WTC11 (cell line): ENCODE measurements around the gene RNF181. TPM values are rescaled to one million over a fixed set of nuclear protein-coding genes. Genes with fewer than 3 reads are reported as not detected.

Experiments
- ATAC-seq: fragments of 200-7000 bp; cut with Tn5 transposase; 2 replicates; pipeline ENCODE4 v1.10.0; 2021; ENCODE audit warnings: mild to moderate bottlenecking, moderate library complexity
- CTCF ChIA-PET: fragments of 300-600 bp; sonication (Branson Sonifier 250); formaldehyde crosslinking; loops from one replicate; lab custom pipeline; 2021; ENCODE audit warnings: antibody characterized with exemption; lab: Charles Lee
- POLR2A ChIA-PET: fragments of 350-600 bp; sonication (Branson Sonifier 250); formaldehyde crosslinking; loops from one replicate; lab custom pipeline; 2021; ENCODE audit warnings: antibody characterized with exemption; lab: Charles Lee
- DNase-seq: peaks from one replicate; pipeline ENCODE4 v3.0.0; 2021; ENCODE audit warnings: low spot score
- H3K27ac Mint-ChIP-seq: 2 replicates; pipeline ENCODE4 v1.8.0; 2021; ENCODE audit warnings: mixed read lengths
- H3K27me3 Mint-ChIP-seq: 2 replicates; pipeline ENCODE4 v1.8.0; 2021; ENCODE audit warnings: low read depth, mild to moderate bottlenecking, moderate library complexity, mixed read lengths
- H3K36me3 Mint-ChIP-seq: 2 replicates; pipeline ENCODE4 v1.8.0; 2021; ENCODE audit warnings: mixed read lengths
- H3K4me1 Mint-ChIP-seq: 2 replicates; pipeline ENCODE4 v1.8.0; 2022; ENCODE audit warnings: mixed read lengths
- H3K4me3 Mint-ChIP-seq: 2 replicates; pipeline ENCODE4 v1.8.0; 2021; ENCODE audit warnings: mild to moderate bottlenecking, moderate library complexity, mixed read lengths
- H3K9me3 Mint-ChIP-seq: 2 replicates; pipeline ENCODE4 v1.8.0; 2021; ENCODE audit warnings: mixed read lengths
- AFF4 ChIP-seq: sonication (generic); formaldehyde crosslinking; IDR thresholded peaks from 2 replicates; pipeline ENCODE4 v1.8.1; 2023; ENCODE audit warnings: mild to moderate bottlenecking, missing genetic modification reagents, borderline replicate concordance
- ARID4B ChIP-seq: sonication (generic); formaldehyde crosslinking; IDR thresholded peaks from 2 replicates; pipeline ENCODE4 v1.8.0; 2023; ENCODE audit warnings: missing genetic modification reagents, mild to moderate bottlenecking, borderline replicate concordance
- E2F5 ChIP-seq: sonication (generic); formaldehyde crosslinking; IDR thresholded peaks from 2 replicates; pipeline ENCODE4 v1.8.1; 2022; ENCODE audit warnings: mild to moderate bottlenecking, moderate library complexity, missing genetic modification reagents
- FOXP4 ChIP-seq: sonication (generic); formaldehyde crosslinking; IDR thresholded peaks from 2 replicates; pipeline ENCODE4 v1.8.0; 2022; ENCODE audit warnings: mild to moderate bottlenecking, missing genetic modification reagents
- GABPB1 ChIP-seq: sonication (generic); formaldehyde crosslinking; IDR thresholded peaks from 2 replicates; pipeline ENCODE4 v1.8.1; 2023; ENCODE audit warnings: mild to moderate bottlenecking, missing genetic modification reagents
- PRDM15 ChIP-seq: sonication (generic); formaldehyde crosslinking; IDR thresholded peaks from 2 replicates; pipeline ENCODE4 v1.8.0; 2022; ENCODE audit warnings: missing genetic modification reagents
- ZNF532 ChIP-seq: fragments of 250-450 bp; sonication (Bioruptor Pico); IDR thresholded peaks from 2 replicates; pipeline ENCODE4 v1.9.0; 2021; ENCODE audit warnings: mild to moderate bottlenecking, borderline replicate concordance
- total RNA-seq: library from RNA; stranded (reverse); gene quantifications from 3 replicates; pipeline ENCODE4 v1.2.3, GENCODE V29; 2021

RNF181 gene
- total RNA-seq, 1 experiment from 2014 or later = 95.4 TPM

GRCh38 chr2:85582492-85582891 lies 13.1 kb upstream of the RNF181 start (continued):
- TF ChIP-seq PRDM15 (CRISPR knock-in tag) = no peak

GRCh38 chr2:85583667-85584353 lies 11.7 kb upstream of the RNF181 start:
- CTCF ChIA-PET = no interaction called here
- TF ChIP-seq ZNF532 = no peak
- TF ChIP-seq AFF4 = no peak
- no peak for TF ChIP-seq E2F5
- peaks cover 25% of the 10 kb centered on the region for H3K4me1 Mint-ChIP-seq
- no peaks in the 10 kb centered on the region for H3K9me3 Mint-ChIP-seq
- H3K36me3 Mint-ChIP-seq = 0 out of 2 replicates have a peak, but pooled peaks cover 3% of the 10 kb centered on the region
- peaks cover 40% of the 10 kb centered on the region for H3K27me3 Mint-ChIP-seq
- no peak for DNase-seq
- peak overlapping the region; percentile 65 for H3K4me3 Mint-ChIP-seq
- no peak overlapping the region for H3K27ac Mint-ChIP-seq
- no peak for ATAC-seq
- POLR2A ChIA-PET = no interaction called here

- peaks cover 40% of the 10 kb centered on the region for H3K27me3 Mint-ChIP-seq
- ATAC-seq (peak; percentile 75), DNase-seq (no peak)
- peaks cover 19% of the 10 kb centered on the region for H3K4me1 Mint-ChIP-seq
- 0 out of 2 replicates have a peak, but pooled peaks cover 3% of the 10 kb centered on the region for H3K36me3 Mint-ChIP-seq
- CTCF ChIA-PET = no interaction called here
- H3K4me3 Mint-ChIP-seq = peak within 1 kb of the TSS; percentile 65
- no peak within 1 kb of the TSS; the same call in 1 of the 2 replicates for H3K27ac Mint-ChIP-seq
- POLR2A ChIA-PET = interaction anchor here (1.3 kb wide), 1 partner anchor 11 kb away, joined by 5 read pairs; the partner anchor contains the start of gene RNF181
- no peaks in the 10 kb centered on the region for H3K9me3 Mint-ChIP-seq
- TF ChIP-seq FOXP4 = no peak
- no peak for TF ChIP-seq ARID4B (CRISPR knock-in tag)
- peak; percentile 12; the same call in 1 of the 2 replicates for TF ChIP-seq GABPB1
Measured at GRCh38 chr2:85584354-85584856, 11.1 kb upstream of the RNF181 start, which contains the start of gene VAMP5. Gene VAMP5 (plus strand): TSS chr2:85584431. CDS start chr2:85584491, 60 bp downstream.
